Jurkat, Clone E6-1 (cell line): ENCODE results near the gene MYOF.
A peak's percentile ranks its signal among the peaks of the same experiment; 100 is the strongest.
"Not testable (repeated sequence)": the region's sequence is repeated elsewhere in the genome, so short reads cannot be mapped to it uniquely, and the experiment has no call there.

Source experiments
- DNase-seq: peaks from one replicate; pipeline ENCODE4 v3.0.0-alpha.2; 2011; ENCODE audit warnings: low read depth, low spot score
- H3K4me3 ChIP-seq: 2 replicates; pipeline ENCODE4 v1.5.1; 2011; ENCODE audit warnings: mild to moderate bottlenecking, low read length, control low read depth, moderate library complexity

Gene MYOF

GRCh38 chr10:93376372-93377293 is 105.5 kb downstream of the MYOF start:
- DNase-seq, result peak; percentile 76
- H3K4me3 ChIP-seq, result no peak overlapping the region

- no peak for DNase-seq
- no peak overlapping the region for H3K4me3 ChIP-seq
These were observed 111.2 kb downstream of the MYOF start for GRCh38 chr10:93370961-93371360.

- no peak for DNase-seq
- no peak overlapping the region for H3K4me3 ChIP-seq
These were observed 112.5 kb downstream of the MYOF start for GRCh38 chr10:93369588-93370164.

- H3K4me3 ChIP-seq, result no peak overlapping the region
- no peak for DNase-seq
These were observed 113.9 kb downstream of the MYOF start for GRCh38 chr10:93368210-93368609.

- no peak for DNase-seq
These were observed 114.5 kb downstream of the MYOF start for GRCh38 chr10:93367664-93368063.

GRCh38 chr10:93364966-93365365 is 117.2 kb downstream of the MYOF start:
- no peak for DNase-seq
- no peak overlapping the region for H3K4me3 ChIP-seq

More at GRCh38 chr10:93367664-93368063, 114.5 kb downstream of the MYOF start:
- no peak overlapping the region for H3K4me3 ChIP-seq

- DNase-seq, result no peak
- H3K4me3 ChIP-seq, result no peak overlapping the region
These were observed 118.1 kb downstream of the MYOF start for GRCh38 chr10:93363891-93364648.

- H3K4me3 ChIP-seq, DNase-seq: not testable (repeated sequence)
These were observed 123.7 kb downstream of the MYOF start for GRCh38 chr10:93358398-93358797.

- DNase-seq, result peak; percentile 34
- no peak overlapping the region for H3K4me3 ChIP-seq
These were observed 124.5 kb downstream of the MYOF start for GRCh38 chr10:93357680-93358079.

- no peak overlapping the region for H3K4me3 ChIP-seq
- no peak for DNase-seq
These were observed 125.6 kb downstream of the MYOF start for GRCh38 chr10:93356516-93356915.

GRCh38 chr10:93352638-93353383 is 129.3 kb downstream of the MYOF start:
- DNase-seq, result peak; percentile 26

GRCh38 chr10:93346694-93347093 is 135.4 kb downstream of the MYOF start:
- DNase-seq, result no peak
- H3K4me3 ChIP-seq, result no peak overlapping the region

More at GRCh38 chr10:93352638-93353383, 129.3 kb downstream of the MYOF start:
- H3K4me3 ChIP-seq, result no peak overlapping the region

GRCh38 chr10:93346108-93346507 is 136.0 kb downstream of the MYOF start:
- no peak for DNase-seq
- H3K4me3 ChIP-seq, result no peak overlapping the region

- H3K4me3 ChIP-seq, result no peak overlapping the region
- DNase-seq, result no peak
These were observed 137.4 kb downstream of the MYOF start for GRCh38 chr10:93344691-93345090.

- no peak for DNase-seq
- H3K4me3 ChIP-seq, result no peak overlapping the region
These were observed 139.2 kb downstream of the MYOF start for GRCh38 chr10:93342921-93343320.

GRCh38 chr10:93342366-93342765 is 139.8 kb downstream of the MYOF start:
- no peak for DNase-seq
- no peak overlapping the region for H3K4me3 ChIP-seq

- DNase-seq, result no peak
- no peak overlapping the region for H3K4me3 ChIP-seq
These were observed 144.8 kb downstream of the MYOF start for GRCh38 chr10:93337309-93337721.

- no peak for DNase-seq
- no peak overlapping the region for H3K4me3 ChIP-seq
These were observed 145.5 kb downstream of the MYOF start for GRCh38 chr10:93336678-93337077.

GRCh38 chr10:93336110-93336509 is 146.0 kb downstream of the MYOF start:
- no peak for DNase-seq
- H3K4me3 ChIP-seq, result no peak overlapping the region
